GM18511 (cell line): Measurements from ENCODE around the gene DTD1.

ENCODE experiments used
- ATAC-seq: cut with Tn5 transposase; IDR thresholded peaks from one replicate; pipeline ENCODE4 v1.9.1; 2021; ENCODE audit warnings: mild to moderate bottlenecking, moderate library complexity; ENCODE audit not compliant: unreplicated experiment

DTD1 gene

GRCh38 chr20:18587665-18588573 lies at the start of gene DTD1:
Gene DTD1 (plus strand): TSS chr20:18588054. CDS start chr20:18588073, 19 bp downstream.
- peak; percentile 93 for ATAC-seq

- ATAC-seq: no peak
Observed at GRCh38 chr20:18541741-18542140, 46.1 kb upstream of the DTD1 start.

GRCh38 chr20:18543216-18543615 lies 44.6 kb upstream of the DTD1 start:
- ATAC-seq: no peak

- no peak for ATAC-seq
Observed at GRCh38 chr20:18543932-18544331, 43.9 kb upstream of the DTD1 start.

- ATAC-seq: no peak
Observed at GRCh38 chr20:18545566-18545965, 42.3 kb upstream of the DTD1 start.

- no peak for ATAC-seq
Observed at GRCh38 chr20:18548465-18548864, 39.4 kb upstream of the DTD1 start.

- no peak for ATAC-seq
Observed at GRCh38 chr20:18553746-18554145, 34.1 kb upstream of the DTD1 start.

- peak; percentile 100 for ATAC-seq
Observed at GRCh38 chr20:18566892-18567738, 20.7 kb upstream of the DTD1 start, which contains the start of gene SMIM26. Gene SMIM26 (plus strand): TSS chr20:18567432. CDS start chr20:18567479, 47 bp downstream.

- peak; percentile 35 for ATAC-seq
Observed at GRCh38 chr20:18567739-18568091, 20.1 kb upstream of the DTD1 start.

GRCh38 chr20:18571009-18571408 lies 16.8 kb upstream of the DTD1 start:
- no peak for ATAC-seq

- no peak for ATAC-seq
Observed at GRCh38 chr20:18571578-18571977, 16.3 kb upstream of the DTD1 start.

- ATAC-seq: no peak
Observed at GRCh38 chr20:18577942-18578341, 9.9 kb upstream of the DTD1 start.

GRCh38 chr20:18578581-18578980 lies 9.3 kb upstream of the DTD1 start:
- ATAC-seq: no peak

- no peak for ATAC-seq
Observed at GRCh38 chr20:18580012-18580411, 7.8 kb upstream of the DTD1 start.

- ATAC-seq: no peak
Observed at GRCh38 chr20:18585134-18585533, 2.7 kb upstream of the DTD1 start.

GRCh38 chr20:18588574-18588933 lies 700 bp downstream of the DTD1 start:
- ATAC-seq: peak; percentile 16

- no peak for ATAC-seq
Observed at GRCh38 chr20:18589941-18590674, 2.3 kb downstream of the DTD1 start.

GRCh38 chr20:18596270-18596669 lies 8.4 kb downstream of the DTD1 start:
- no peak for ATAC-seq

- no peak for ATAC-seq
Observed at GRCh38 chr20:18609741-18610140, 21.9 kb downstream of the DTD1 start.

GRCh38 chr20:18611492-18611891 lies 23.6 kb downstream of the DTD1 start:
- no peak for ATAC-seq

- ATAC-seq: no peak
Observed at GRCh38 chr20:18613553-18613952, 25.7 kb downstream of the DTD1 start.
